PC-9 (cell line): Measurements from ENCODE around the gene MS4A7. TPM values are rescaled to one million over a fixed set of nuclear protein-coding genes. Genes with fewer than 3 reads are reported as not detected.

ENCODE experiments used
- BruUV-seq: library from RNA; stranded (reverse); fragments of 400-500 nt; replicated peaks from 2 replicates; lab custom pipeline; 2021; lab: Mats Ljungman, UMichigan
- CTCF ChIA-PET: fragments of 300-600 bp; sonication (Branson Sonifier 250); formaldehyde crosslinking; loops from one replicate; lab custom pipeline; 2022; ENCODE audit warnings: antibody characterized with exemption; lab: Charles Lee
- POLR2A ChIA-PET: fragments of 300-600 bp; sonication (Branson Sonifier 250); formaldehyde crosslinking; loops from one replicate; lab custom pipeline; 2022; ENCODE audit warnings: antibody characterized with exemption; ENCODE audit not compliant: unreplicated experiment; lab: Charles Lee
- DNase-seq, 2 experiments: peaks; one replicate each; pipeline versions ENCODE4 v3.0.0 to v3.0.0-alpha.2; 2015 to 2022; ENCODE audit warnings: mixed read lengths in 1 of 2
- H2AFZ ChIP-seq: fragments of 200-600 bp; sonication (generic); 2 replicates; pipeline ENCODE4 v1.8.1; 2017; ENCODE audit warnings: antibody characterized with exemption
- H3F3A ChIP-seq: fragments of 200-600 bp; sonication (generic); 2 replicates; pipeline ENCODE4 v1.8.1; 2017; ENCODE audit warnings: antibody characterized with exemption, mild to moderate bottlenecking, low read depth; ENCODE audit not compliant: insufficient read depth
- H3K27ac ChIP-seq: fragments of 200-600 bp; sonication (generic); 2 replicates; pipeline ENCODE4 v1.6.1; 2016; ENCODE audit warnings: mixed run types
- H3K27me3 ChIP-seq: fragments of 200-600 bp; sonication (generic); 2 replicates; pipeline ENCODE4 v1.6.1; 2016; ENCODE audit warnings: low read depth, mixed run types; ENCODE audit not compliant: insufficient read depth
- H3K36me3 ChIP-seq: fragments of 200-600 bp; sonication (generic); 2 replicates; pipeline ENCODE4 v1.6.1; 2016; ENCODE audit warnings: low read depth, mixed run types
- H3K4me1 ChIP-seq: fragments of 200-600 bp; sonication (generic); replicated peaks from 2 replicates; pipeline ENCODE4 v1.6.1; 2016; ENCODE audit warnings: mixed run types; ENCODE audit not compliant: insufficient read depth
- H3K4me2 ChIP-seq: fragments of 200-600 bp; sonication (generic); 2 replicates; pipeline ENCODE4 v1.6.1; 2017; ENCODE audit warnings: mixed run types
- H3K4me3 ChIP-seq: fragments of 200-600 bp; sonication (generic); 2 replicates; pipeline ENCODE4 v1.6.1; 2016; ENCODE audit warnings: mixed run types
- H3K79me2 ChIP-seq: fragments of 200-600 bp; sonication (generic); 2 replicates; pipeline ENCODE4 v1.6.1; 2017; ENCODE audit warnings: low read depth, mixed run types
- H3K9me2 ChIP-seq: fragments of 200-600 bp; sonication (generic); 2 replicates; pipeline ENCODE4 v1.8.1; 2017; ENCODE audit warnings: mild to moderate bottlenecking; ENCODE audit not compliant: insufficient read depth
- H3K9me3 ChIP-seq: fragments of 200-600 bp; sonication (generic); 2 replicates; pipeline ENCODE4 v1.8.1; 2016; ENCODE audit warnings: low read depth; ENCODE audit not compliant: insufficient read depth
- H4K20me1 ChIP-seq: fragments of 200-600 bp; sonication (generic); 2 replicates; pipeline ENCODE4 v1.8.1; 2017; ENCODE audit not compliant: insufficient read depth
- EZH2 ChIP-seq: fragments of 200-600 bp; sonication (generic); IDR thresholded peaks from 2 replicates; pipeline ENCODE4 v1.8.0; 2017; ENCODE audit warnings: antibody characterized with exemption, low read depth
- intact Hi-C: fragments of 100-400 bp; cut with micrococcal nuclease; formaldehyde crosslinking; loops from one replicate; pipeline ENCODE4 v1.10.0; 2022; ENCODE audit not compliant: unreplicated experiment
- total RNA-seq: library from RNA; stranded (reverse); gene quantifications from 2 replicates; pipeline ENCODE4 v1.2.3, GENCODE V29; 2021
- TF ChIP-seq, protein P1 (sequence below): fragments of 200-600 bp; sonication (generic); conservative IDR thresholded peaks from 2 replicates; pipeline ENCODE4 v1.6.1; 2017; ENCODE audit warnings: mixed run types, antibody characterized with exemption, mild to moderate bottlenecking, moderate library complexity

MS4A7 gene
- total RNA-seq, 1 experiment from 2014 or later: not detected

DNA sequence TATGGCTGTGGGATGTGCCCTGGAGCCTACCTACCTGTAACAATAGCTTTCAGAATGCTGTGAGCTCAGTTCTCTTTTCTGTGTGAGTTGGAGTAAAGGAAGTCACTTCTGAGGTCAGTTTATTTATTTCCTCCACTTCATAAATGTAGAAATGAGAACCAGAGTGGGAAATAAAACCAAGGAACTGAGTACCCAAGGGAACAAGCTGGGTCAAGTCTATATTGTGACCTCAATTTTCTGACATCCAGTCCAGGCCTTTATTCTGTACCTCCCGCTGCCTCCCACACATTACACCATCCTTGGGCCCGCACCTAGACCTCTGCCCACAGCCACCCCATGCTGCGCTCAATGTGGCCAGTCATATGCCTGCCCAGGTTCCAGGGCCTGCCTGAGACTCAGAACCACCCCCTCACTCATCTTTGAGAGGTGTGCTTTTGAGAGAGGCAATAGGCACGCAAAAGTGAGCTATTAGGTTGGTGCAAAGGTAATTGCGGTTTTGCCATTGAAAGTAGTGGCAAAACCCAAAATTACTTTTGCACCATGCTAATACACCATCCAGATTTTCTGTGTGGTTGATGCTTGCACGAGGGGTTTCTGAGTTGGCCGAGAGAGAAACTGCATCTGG lies 41.5 kb upstream of the MS4A7 start:
- Histone ChIP-seq H4K20me1 (no peaks in the 10 kb centered on the region), H3K27me3 (no peaks in the 10 kb centered on the region), H3K9me2 (no peaks in the 10 kb centered on the region), H3K4me2 (no peak overlapping the region), H2AFZ (no peak overlapping the region), H3K27ac (no peak overlapping the region), H3F3A (no peaks in the 10 kb centered on the region), H3K9me3 (no peaks in the 10 kb centered on the region), H3K36me3 (no peaks in the 10 kb centered on the region), H3K79me2 (no peaks in the 10 kb centered on the region), H3K4me3 (no peak overlapping the region), H3K4me1 (no peaks in the 10 kb centered on the region)
- ChIA-PET CTCF (no interaction called here), POLR2A (no interaction called here)
- no peak for DNase-seq
- TF ChIP-seq, protein P1, sequence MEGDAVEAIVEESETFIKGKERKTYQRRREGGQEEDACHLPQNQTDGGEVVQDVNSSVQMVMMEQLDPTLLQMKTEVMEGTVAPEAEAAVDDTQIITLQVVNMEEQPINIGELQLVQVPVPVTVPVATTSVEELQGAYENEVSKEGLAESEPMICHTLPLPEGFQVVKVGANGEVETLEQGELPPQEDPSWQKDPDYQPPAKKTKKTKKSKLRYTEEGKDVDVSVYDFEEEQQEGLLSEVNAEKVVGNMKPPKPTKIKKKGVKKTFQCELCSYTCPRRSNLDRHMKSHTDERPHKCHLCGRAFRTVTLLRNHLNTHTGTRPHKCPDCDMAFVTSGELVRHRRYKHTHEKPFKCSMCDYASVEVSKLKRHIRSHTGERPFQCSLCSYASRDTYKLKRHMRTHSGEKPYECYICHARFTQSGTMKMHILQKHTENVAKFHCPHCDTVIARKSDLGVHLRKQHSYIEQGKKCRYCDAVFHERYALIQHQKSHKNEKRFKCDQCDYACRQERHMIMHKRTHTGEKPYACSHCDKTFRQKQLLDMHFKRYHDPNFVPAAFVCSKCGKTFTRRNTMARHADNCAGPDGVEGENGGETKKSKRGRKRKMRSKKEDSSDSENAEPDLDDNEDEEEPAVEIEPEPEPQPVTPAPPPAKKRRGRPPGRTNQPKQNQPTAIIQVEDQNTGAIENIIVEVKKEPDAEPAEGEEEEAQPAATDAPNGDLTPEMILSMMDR: no peak
- TF ChIP-seq EZH2: no peak
- BruUV-seq: no TSS peak
- intact Hi-C loops: loop anchor here (10.0 kb wide), 1 partner anchor 148 kb away; no protein-coding TSS in a partner anchor

DNA sequence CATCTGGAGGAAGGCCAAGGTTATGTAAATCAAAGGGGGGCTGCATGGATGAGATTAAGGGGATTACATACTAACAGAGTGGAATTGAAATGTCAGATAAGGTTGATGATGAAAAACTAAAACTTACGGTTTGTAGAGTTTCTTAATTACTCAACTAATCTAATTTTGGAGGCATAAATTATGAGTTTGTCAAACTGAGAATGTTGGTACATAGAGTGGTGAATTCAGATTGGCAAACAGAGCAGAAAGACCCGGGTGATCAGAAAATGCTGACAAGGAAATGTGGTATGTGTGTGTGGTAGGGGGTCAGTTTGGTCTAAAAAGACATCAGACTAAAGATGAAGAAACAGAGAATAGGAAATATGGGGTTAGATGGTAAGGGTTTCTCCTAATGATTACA lies 40.3 kb upstream of the MS4A7 start:
- H3K27ac ChIP-seq: no peak overlapping the region
- TF ChIP-seq, protein P1: no peak
- no peaks in the 10 kb centered on the region for H3K9me3 ChIP-seq
- BruUV-seq: no TSS peak
- no peaks in the 10 kb centered on the region for H3K36me3 ChIP-seq
- ChIA-PET POLR2A (no interaction called here), CTCF (no interaction called here)
- H3K9me2 ChIP-seq: no peaks in the 10 kb centered on the region
- no peaks in the 10 kb centered on the region for H4K20me1 ChIP-seq
- H3K4me1 ChIP-seq: no peaks in the 10 kb centered on the region
- H3K27me3 ChIP-seq: no peaks in the 10 kb centered on the region
- no peak for DNase-seq
- no peak overlapping the region for H3K4me2 ChIP-seq
- H3K4me3 ChIP-seq: no peak overlapping the region
- H2AFZ ChIP-seq: no peak overlapping the region
- intact Hi-C loops: loop anchor here (10.0 kb wide), 1 partner anchor 147 kb away; no protein-coding TSS in a partner anchor
- no peaks in the 10 kb centered on the region for H3K79me2 ChIP-seq
- H3F3A ChIP-seq: no peaks in the 10 kb centered on the region

DNA sequence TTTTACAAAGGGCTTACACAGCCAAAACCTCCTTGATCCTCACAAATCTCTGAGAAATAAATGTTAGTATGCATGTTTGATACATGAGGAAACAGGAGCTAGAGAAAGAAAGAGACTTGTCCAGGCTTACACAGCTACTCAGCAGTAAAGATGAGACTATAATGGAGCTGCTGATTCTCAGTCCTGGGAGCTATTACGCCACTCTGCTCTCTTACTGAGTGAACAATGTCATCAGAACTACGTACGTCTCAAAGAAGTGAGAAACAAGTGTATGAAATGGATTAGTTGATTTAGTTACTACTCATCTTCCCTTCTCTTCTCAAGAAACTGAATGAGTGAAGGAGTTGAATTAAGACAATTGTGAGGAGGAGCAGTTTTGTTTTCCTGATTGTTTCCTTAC lies 39.0 kb upstream of the MS4A7 start:
- no peak for TF ChIP-seq EZH2
- TF ChIP-seq, protein P1: no peak
- Histone ChIP-seq H3K9me2 (no peaks in the 10 kb centered on the region), H2AFZ (no peak overlapping the region), H3K9me3 (no peaks in the 10 kb centered on the region), H3K27ac (no peak overlapping the region), H4K20me1 (no peaks in the 10 kb centered on the region), H3K27me3 (no peaks in the 10 kb centered on the region), H3F3A (no peaks in the 10 kb centered on the region), H3K4me2 (no peak overlapping the region), H3K36me3 (no peaks in the 10 kb centered on the region), H3K79me2 (no peaks in the 10 kb centered on the region), H3K4me3 (no peak overlapping the region), H3K4me1 (no peaks in the 10 kb centered on the region)
- intact Hi-C loops: loop anchor here (10.0 kb wide), 1 partner anchor 145 kb away; no protein-coding TSS in a partner anchor
- no TSS peak for BruUV-seq
- POLR2A ChIA-PET: no interaction called here
- no peak for DNase-seq
- CTCF ChIA-PET: interaction anchor here (1.7 kb wide), 1 partner anchor 24 kb away, joined by 3 read pairs; no protein-coding TSS in a partner anchor
